ENCODE data around the gene GNAS.

DNA sequence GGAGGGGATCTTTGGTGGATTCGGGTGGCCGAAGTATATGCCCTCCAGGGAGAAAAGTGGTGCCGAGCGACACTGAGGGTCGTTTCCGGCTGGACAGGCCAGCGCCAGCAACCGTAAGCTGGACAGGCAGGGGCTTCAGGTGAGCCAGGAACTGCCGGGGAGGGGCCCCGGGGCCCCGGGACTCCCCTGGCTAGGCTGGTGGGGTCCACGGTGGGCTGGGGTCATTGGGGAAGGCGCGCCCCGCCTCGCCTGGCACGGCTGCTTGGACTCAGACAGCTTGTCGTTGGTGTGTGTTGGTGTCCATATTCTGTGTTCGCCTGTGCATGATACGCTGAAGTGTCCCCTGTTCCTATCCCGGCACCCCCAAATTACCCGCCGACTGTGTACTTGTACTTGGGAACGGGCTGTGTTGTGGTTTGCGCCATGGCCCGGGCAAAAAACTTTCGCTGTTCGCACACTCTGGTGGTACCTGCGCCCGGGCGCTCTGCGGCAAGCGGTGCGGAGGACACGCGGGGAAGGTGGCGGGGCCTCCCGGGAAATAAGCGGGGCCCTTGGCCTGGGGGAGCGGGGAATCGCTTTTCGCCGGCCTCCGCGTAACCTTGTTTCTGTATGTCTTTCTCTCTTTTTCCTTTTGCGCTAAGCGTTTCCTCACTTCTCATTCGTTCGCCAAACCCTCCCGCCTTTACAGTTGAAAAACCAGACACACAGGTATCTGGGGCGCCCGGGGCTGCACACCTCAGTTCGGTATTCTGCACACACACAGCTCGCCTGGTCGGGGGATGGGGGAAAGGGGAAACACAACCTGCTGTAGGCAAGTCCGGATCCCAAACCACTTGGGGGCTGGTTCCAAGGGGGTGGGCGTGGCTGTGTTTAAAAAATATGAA, 3.2 kb downstream of the GNAS start:
- no peak for TF ChIP-seq POLR2A (IDR thresholded peaks at IDR 0.05)
- TF ChIP-seq, protein P1, sequence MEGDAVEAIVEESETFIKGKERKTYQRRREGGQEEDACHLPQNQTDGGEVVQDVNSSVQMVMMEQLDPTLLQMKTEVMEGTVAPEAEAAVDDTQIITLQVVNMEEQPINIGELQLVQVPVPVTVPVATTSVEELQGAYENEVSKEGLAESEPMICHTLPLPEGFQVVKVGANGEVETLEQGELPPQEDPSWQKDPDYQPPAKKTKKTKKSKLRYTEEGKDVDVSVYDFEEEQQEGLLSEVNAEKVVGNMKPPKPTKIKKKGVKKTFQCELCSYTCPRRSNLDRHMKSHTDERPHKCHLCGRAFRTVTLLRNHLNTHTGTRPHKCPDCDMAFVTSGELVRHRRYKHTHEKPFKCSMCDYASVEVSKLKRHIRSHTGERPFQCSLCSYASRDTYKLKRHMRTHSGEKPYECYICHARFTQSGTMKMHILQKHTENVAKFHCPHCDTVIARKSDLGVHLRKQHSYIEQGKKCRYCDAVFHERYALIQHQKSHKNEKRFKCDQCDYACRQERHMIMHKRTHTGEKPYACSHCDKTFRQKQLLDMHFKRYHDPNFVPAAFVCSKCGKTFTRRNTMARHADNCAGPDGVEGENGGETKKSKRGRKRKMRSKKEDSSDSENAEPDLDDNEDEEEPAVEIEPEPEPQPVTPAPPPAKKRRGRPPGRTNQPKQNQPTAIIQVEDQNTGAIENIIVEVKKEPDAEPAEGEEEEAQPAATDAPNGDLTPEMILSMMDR (IDR thresholded peaks at IDR 0.05) = no peak

Measured in esophagus squamous epithelium (tissue), 4 donors.